ENCODE data around the gene MLST8.

Gene MLST8

GRCh38 chr16:2157480-2158261 lies 47.6 kb upstream of the MLST8 start:
- no peak overlapping the region; the same call in 1 of the 2 replicates for H3K9ac ChIP-seq (ENCODE audit: low read length)
- peaks cover 24% of the 10 kb centered on the region for H3K36me3 ChIP-seq (ENCODE audit: insufficient read depth, low read length)
- peak overlapping the region; percentile 85 for H3K4me3 ChIP-seq (ENCODE audit: low read depth, low read length, poor library complexity, severe bottlenecking)

GRCh38 chr16:2158262-2158638 lies 47.0 kb upstream of the MLST8 start:
- H3K27ac ChIP-seq (ENCODE audit: low read depth, low read length, poor library complexity, severe bottlenecking) = no peak overlapping the region
- H3K9ac ChIP-seq (ENCODE audit: low read length) = no peak overlapping the region; the same call in 1 of the 2 replicates

More at GRCh38 chr16:2157480-2158261, 47.6 kb upstream of the MLST8 start:
- no peaks in the 10 kb centered on the region for H3K27me3 ChIP-seq (ENCODE audit: insufficient read depth, low read length)
- no peaks in the 10 kb centered on the region for H3F3A ChIP-seq (ENCODE audit: insufficient read depth, low read length)
- peaks cover 63% of the 10 kb centered on the region for H3K4me1 ChIP-seq (ENCODE audit: insufficient read depth, low read length, severe bottlenecking)
- peaks cover 11% of the 10 kb centered on the region; the same call in 1 of the 2 replicates for H3K79me2 ChIP-seq (ENCODE audit: insufficient read depth, low read length)
- no peak overlapping the region for H3K27ac ChIP-seq (ENCODE audit: low read depth, low read length, poor library complexity, severe bottlenecking)
- TF ChIP-seq EZH2 (IDR thresholded peaks at IDR 0.05; ENCODE audit: borderline replicate concordance, low read length) (no peak), CTCF (IDR thresholded peaks at IDR 0.05; ENCODE audit: low read length) (no peak)
- no peaks in the 10 kb centered on the region for H3K9me2 ChIP-seq (ENCODE audit: low read depth, low read length)
- H3K9me3 ChIP-seq (ENCODE audit: low read length) = no peaks in the 10 kb centered on the region
- no peak overlapping the region for H2AFZ ChIP-seq (ENCODE audit: low read length)
- H4K20me1 ChIP-seq (ENCODE audit: insufficient read depth, low read length) = no peaks in the 10 kb centered on the region
- peak overlapping the region; percentile 98 for H3K4me2 ChIP-seq (ENCODE audit: low read length)

GRCh38 chr16:2159175-2159838 lies 45.9 kb upstream of the MLST8 start:
- peak overlapping the region; percentile 58 for H3K4me2 ChIP-seq (ENCODE audit: low read length)
- peak overlapping the region; percentile 85 for H3K4me3 ChIP-seq (ENCODE audit: low read depth, low read length, poor library complexity, severe bottlenecking)
- H4K20me1 ChIP-seq (ENCODE audit: insufficient read depth, low read length) = no peaks in the 10 kb centered on the region
- no peak overlapping the region for H2AFZ ChIP-seq (ENCODE audit: low read length)
- H3K36me3 ChIP-seq (ENCODE audit: insufficient read depth, low read length) = peaks cover 17% of the 10 kb centered on the region
- H3K9me2 ChIP-seq (ENCODE audit: low read depth, low read length) = no peaks in the 10 kb centered on the region
- H3K9ac ChIP-seq (ENCODE audit: low read length) = peak overlapping the region; percentile 27; the same call in 1 of the 2 replicates
- no peaks in the 10 kb centered on the region for H3K27me3 ChIP-seq (ENCODE audit: insufficient read depth, low read length)
- H3K9me3 ChIP-seq (ENCODE audit: low read length) = no peaks in the 10 kb centered on the region
- TF ChIP-seq EZH2 (IDR thresholded peaks at IDR 0.05; ENCODE audit: borderline replicate concordance, low read length) (no peak), CTCF (IDR thresholded peaks at IDR 0.05; ENCODE audit: low read length) (no peak)
- H3K79me2 ChIP-seq (ENCODE audit: insufficient read depth, low read length) = peaks cover 11% of the 10 kb centered on the region; the same call in 1 of the 2 replicates
- H3K4me1 ChIP-seq (ENCODE audit: insufficient read depth, low read length, severe bottlenecking) = peaks cover 47% of the 10 kb centered on the region
- H3F3A ChIP-seq (ENCODE audit: insufficient read depth, low read length) = no peaks in the 10 kb centered on the region
- no peak overlapping the region for H3K27ac ChIP-seq (ENCODE audit: low read depth, low read length, poor library complexity, severe bottlenecking)

More at GRCh38 chr16:2158262-2158638, 47.0 kb upstream of the MLST8 start:
- Histone ChIP-seq H3K4me2 (ENCODE audit: low read length) (peak overlapping the region; percentile 58), H3K4me1 (ENCODE audit: insufficient read depth, low read length, severe bottlenecking) (peaks cover 57% of the 10 kb centered on the region), H3K9me3 (ENCODE audit: low read length) (no peaks in the 10 kb centered on the region), H3K27me3 (ENCODE audit: insufficient read depth, low read length) (no peaks in the 10 kb centered on the region), H3K79me2 (ENCODE audit: insufficient read depth, low read length) (peaks cover 11% of the 10 kb centered on the region; the same call in 1 of the 2 replicates), H2AFZ (ENCODE audit: low read length) (no peak overlapping the region), H3K4me3 (ENCODE audit: low read depth, low read length, poor library complexity, severe bottlenecking) (peak overlapping the region; percentile 85), H3K9me2 (ENCODE audit: low read depth, low read length) (no peaks in the 10 kb centered on the region), H3K36me3 (ENCODE audit: insufficient read depth, low read length) (peaks cover 20% of the 10 kb centered on the region), H4K20me1 (ENCODE audit: insufficient read depth, low read length) (no peaks in the 10 kb centered on the region), H3F3A (ENCODE audit: insufficient read depth, low read length) (no peaks in the 10 kb centered on the region)
- no peak for TF ChIP-seq CTCF (IDR thresholded peaks at IDR 0.05; ENCODE audit: low read length)
- TF ChIP-seq EZH2 (IDR thresholded peaks at IDR 0.05; ENCODE audit: borderline replicate concordance, low read length) = no peak

Data from OCI-LY1 (cell line).